HEK293 (cell line): Measurements from ENCODE around the gene COA1.

Source experiments
- CTCF ChIA-PET: fragments of 350-600 bp; formaldehyde crosslinking; extraction: SDS; loops from one replicate; lab custom pipeline; 2021; ENCODE audit warnings: antibody characterized with exemption; lab: Yijun Ruan, JAX
- POLR2A ChIA-PET: fragments of 300-600 bp; formaldehyde crosslinking; extraction: SDS; loops from one replicate; lab custom pipeline; 2020; ENCODE audit warnings: antibody characterized with exemption, inconsistent platforms; lab: Yijun Ruan, JAX
- H3K27ac ChIP-seq: fragments of 200-500 bp; sonication (Bioruptor generic); 2 replicates; pipeline ENCODE4 v1.5.1; 2014; ENCODE audit warnings: low read depth, low read length, control low read depth, inconsistent platforms; ENCODE audit errors: extremely low read depth
- H3K36me3 ChIP-seq, 2 experiments: fragments of 200-500 bp in 1 of 2; sonication (Bioruptor generic) in 1 of 2; 1 replicate in 1 of 2; 2 replicates in 1 of 2; pipeline ENCODE4 v1.5.1; 2014 to 2017; ENCODE audit warnings: inconsistent platforms in 2 of 2, low read length in 2 of 2; ENCODE audit not compliant: control insufficient read depth in 2 of 2, insufficient read depth in 1 of 2
- H3K4me1 ChIP-seq: fragments of 200-500 bp; sonication (Bioruptor generic); 2 replicates; pipeline ENCODE4 v1.5.1; 2014; ENCODE audit warnings: mild to moderate bottlenecking, low read length, inconsistent platforms; ENCODE audit not compliant: control insufficient read depth, insufficient read depth
- H3K4me3 ChIP-seq: 2 replicates; pipeline ENCODE4 v1.5.1; 2011; ENCODE audit warnings: low read depth, mild to moderate bottlenecking, control low read depth, low read length, moderate library complexity
- H3K9me3 ChIP-seq: fragments of 200-500 bp; sonication (Bioruptor generic); 2 replicates; pipeline ENCODE4 v1.5.1; 2014; ENCODE audit warnings: low read depth, low read length, inconsistent platforms; ENCODE audit not compliant: control insufficient read depth, insufficient read depth
- BCL11B ChIP-seq: fragments of 450-650 bp; formaldehyde crosslinking; IDR thresholded peaks from 2 replicates; pipeline ENCODE4 v1.5.1; 2016; ENCODE audit warnings: low read depth, missing biosample characterization, missing genetic modification characterization
- CTCF ChIP-seq: fragments of 450-650 bp; formaldehyde crosslinking; IDR thresholded peaks from 2 replicates; pipeline ENCODE4 v1.5.1; 2016; ENCODE audit warnings: missing biosample characterization, missing genetic modification characterization
- FEZF1 ChIP-seq: fragments of 450-650 bp; formaldehyde crosslinking; IDR thresholded peaks from 2 replicates; pipeline ENCODE4 v1.5.1; 2016; ENCODE audit warnings: missing biosample characterization, missing genetic modification characterization
- GLIS2 ChIP-seq: fragments of 450-650 bp; formaldehyde crosslinking; IDR thresholded peaks from 2 replicates; pipeline ENCODE4 v1.5.1; 2016; ENCODE audit warnings: missing biosample characterization, missing genetic modification characterization
- KLF8 ChIP-seq: fragments of 450-650 bp; formaldehyde crosslinking; IDR thresholded peaks from 2 replicates; pipeline ENCODE4 v1.5.1; 2016; ENCODE audit warnings: missing biosample characterization, missing genetic modification characterization
- PBX3 ChIP-seq: sonication (generic); formaldehyde crosslinking; IDR thresholded peaks from 2 replicates; pipeline ENCODE4 v1.8.1; 2022; ENCODE audit warnings: mild to moderate bottlenecking, moderate library complexity, missing genetic modification reagents
- PRDM1 ChIP-seq: fragments of 450-650 bp; formaldehyde crosslinking; IDR thresholded peaks from 2 replicates; pipeline ENCODE4; 2016; ENCODE audit warnings: missing biosample characterization, missing genetic modification characterization
- SP3 ChIP-seq: fragments of 450-650 bp; formaldehyde crosslinking; IDR thresholded peaks from 2 replicates; pipeline ENCODE4 v1.5.1; 2016; ENCODE audit warnings: missing biosample characterization, missing genetic modification characterization
- TRIM28 ChIP-seq: IDR thresholded peaks from 2 replicates; pipeline ENCODE4 v1.6.1; 2011; ENCODE audit warnings: low read length, control low read depth, borderline replicate concordance
- ZBTB17 ChIP-seq: fragments of 450-650 bp; formaldehyde crosslinking; IDR thresholded peaks from 2 replicates; pipeline ENCODE4 v1.5.1; 2016; ENCODE audit warnings: missing biosample characterization, missing genetic modification characterization
- ZNF10 ChIP-seq: fragments of 450-650 bp; formaldehyde crosslinking; IDR thresholded peaks from 2 replicates; pipeline ENCODE4 v1.5.1; 2017; ENCODE audit warnings: missing biosample characterization, missing genetic modification characterization
- ZNF214 ChIP-seq: fragments of 450-650 bp; formaldehyde crosslinking; IDR thresholded peaks from 2 replicates; pipeline ENCODE4 v1.5.1; 2017; ENCODE audit warnings: missing biosample characterization, mild to moderate bottlenecking, missing genetic modification characterization, borderline replicate concordance
- ZNF335 ChIP-seq: fragments of 450-650 bp; formaldehyde crosslinking; conservative IDR thresholded peaks from 2 replicates; pipeline ENCODE4 v1.5.1; 2016; ENCODE audit warnings: missing biosample characterization, missing genetic modification characterization
- ZNF530 ChIP-seq: fragments of 450-650 bp; formaldehyde crosslinking; IDR thresholded peaks from 2 replicates; pipeline ENCODE4 v1.5.1; 2016; ENCODE audit warnings: low read depth, missing biosample characterization, missing genetic modification characterization
- ZNF558 ChIP-seq: fragments of 450-650 bp; formaldehyde crosslinking; IDR thresholded peaks from 2 replicates; pipeline ENCODE4 v1.5.1; 2016; ENCODE audit warnings: missing biosample characterization, missing genetic modification characterization
- ZNF561 ChIP-seq: fragments of 450-650 bp; IDR thresholded peaks from 2 replicates; pipeline ENCODE4 v1.5.1; 2018; ENCODE audit warnings: missing biosample characterization, missing genetic modification characterization, borderline replicate concordance
- ZNF623 ChIP-seq: fragments of 450-650 bp; formaldehyde crosslinking; IDR thresholded peaks from 2 replicates; pipeline ENCODE4 v1.5.1; 2016; ENCODE audit warnings: missing biosample characterization, missing genetic modification characterization
- ZNF768 ChIP-seq: fragments of 450-650 bp; formaldehyde crosslinking; IDR thresholded peaks from 2 replicates; pipeline ENCODE4 v1.5.1; 2018; ENCODE audit warnings: missing biosample characterization, mild to moderate bottlenecking, missing genetic modification characterization
- ZSCAN16 ChIP-seq: fragments of 450-650 bp; formaldehyde crosslinking; IDR thresholded peaks from 2 replicates; pipeline ENCODE4 v1.5.1; 2016; ENCODE audit warnings: missing biosample characterization, missing genetic modification characterization
- TF ChIP-seq, protein P1 (sequence below): fragments of 450-650 bp; formaldehyde crosslinking; IDR thresholded peaks from 2 replicates; pipeline ENCODE4 v1.5.1; 2016; ENCODE audit warnings: missing biosample characterization, missing genetic modification characterization

COA1 gene

DNA sequence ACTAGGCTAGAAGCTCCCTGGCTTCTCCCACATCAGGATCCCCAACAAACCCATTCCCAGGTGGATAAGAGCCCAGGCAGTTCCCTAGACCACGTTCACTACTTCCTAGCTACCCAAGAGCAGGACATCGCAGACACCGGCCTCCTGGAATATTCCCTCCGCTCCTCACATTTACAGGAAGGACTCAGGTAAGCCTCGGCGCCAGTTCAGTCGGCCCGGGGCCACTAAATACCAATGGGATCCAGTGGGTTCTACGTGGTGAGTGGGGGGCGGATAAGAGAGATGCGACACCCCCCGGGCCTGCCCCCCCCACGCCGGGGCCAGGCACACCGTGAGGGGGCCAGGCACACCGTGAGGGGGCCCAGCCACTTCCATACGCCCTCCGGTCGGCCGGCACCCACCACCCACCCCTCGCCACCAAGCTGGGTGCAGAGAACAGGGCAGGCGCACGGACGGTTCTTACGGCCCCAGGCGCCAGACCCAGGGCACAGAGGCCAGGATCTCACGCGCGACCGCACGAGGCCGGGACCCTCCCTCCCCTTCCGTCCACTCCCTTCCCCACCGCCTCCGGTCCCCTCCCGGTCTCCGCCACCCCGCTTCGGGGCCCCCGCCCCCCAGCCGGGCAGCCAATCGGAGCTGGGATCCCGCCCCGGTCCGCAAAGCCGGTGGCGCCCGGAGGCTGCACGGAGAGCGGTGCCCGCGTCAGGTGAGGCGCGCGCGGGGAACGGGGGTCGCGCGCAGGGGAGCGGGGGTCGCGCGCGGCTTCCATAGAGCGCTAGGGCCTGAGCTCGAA, 28.9 kb upstream of the COA1 start, which contains the start of gene BLVRA (continued):
- peak; percentile 73 for TF ChIP-seq SP3
- 0 out of 2 replicates have a peak, but pooled peaks have one; percentile 48 for TF ChIP-seq ZNF335 (tag by site-specific recombination)
- no peak for TF ChIP-seq CTCF (tag by site-specific recombination)
- peak; percentile 59 for TF ChIP-seq KLF8 (tag by site-specific recombination)

GRCh38 chr7:43757073-43757720, 27.9 kb upstream of the COA1 start:
- no peak for TF ChIP-seq ZNF214 (tag by site-specific recombination)
- TF ChIP-seq BCL11B (tag by site-specific recombination): no peak
- 0 out of 2 replicates have a peak, but pooled peaks have one; percentile 33 for TF ChIP-seq ZBTB17 (tag by site-specific recombination)
- TF ChIP-seq ZNF623 (tag by site-specific recombination): peak; percentile 86
- no peak for TF ChIP-seq ZNF768 (tag by site-specific recombination)
- TF ChIP-seq, all 188 proteins: peak for 2
- no peaks in the 10 kb centered on the region for H3K36me3 ChIP-seq
- POLR2A ChIA-PET: interaction anchor here (1.5 to 2.3 kb wide), 3 partner anchors 27 to 174 kb away, joined by 4 to 16 read pairs (median 9); partner anchors contain the start of genes COA1 and STK17A
- H3K4me3 ChIP-seq: no peak overlapping the region
- CTCF ChIA-PET: interaction anchor here (0.6 to 1.1 kb wide), 4 partner anchors 27 to 82 kb away, joined by 3 to 4 read pairs (median 3); no protein-coding TSS in a partner anchor
- peaks cover 10% of the 10 kb centered on the region for H3K4me1 ChIP-seq
- H3K27ac ChIP-seq: no peak overlapping the region
- no peaks in the 10 kb centered on the region for H3K9me3 ChIP-seq

DNA sequence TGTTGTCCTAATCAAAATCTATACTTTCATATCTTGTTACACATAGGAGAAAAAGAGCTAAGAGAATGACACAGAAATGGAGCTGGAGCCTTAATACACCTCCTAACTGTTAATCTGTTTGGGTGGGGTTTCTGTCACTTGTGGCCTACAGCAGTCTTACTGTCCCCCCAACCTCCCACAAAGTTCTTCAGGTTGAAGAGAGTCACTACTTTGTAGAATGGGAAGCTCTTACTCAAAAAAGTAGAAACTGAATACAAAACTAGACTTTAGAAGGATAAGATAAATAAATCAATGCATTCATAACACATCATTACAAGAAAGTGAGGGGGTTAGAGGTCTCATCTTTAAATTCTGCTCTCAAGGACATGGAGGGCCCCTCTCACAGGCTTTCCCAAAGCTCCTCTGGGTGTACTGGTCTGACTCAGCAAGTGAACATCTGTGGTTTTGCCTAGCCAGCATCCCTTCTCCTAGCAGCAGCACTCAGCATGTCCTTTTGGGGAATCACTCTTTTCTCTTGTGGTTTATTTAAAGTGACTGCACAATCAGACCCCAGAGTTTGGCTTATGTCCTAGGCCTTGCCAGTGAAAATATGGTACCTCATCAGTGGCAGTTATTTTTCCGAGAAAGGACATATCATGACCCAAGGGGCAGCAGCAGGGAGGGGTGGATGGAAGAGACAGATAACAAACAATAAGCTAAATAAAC, 27.2 kb upstream of the COA1 start:
- CTCF ChIA-PET: interaction anchor here (0.6 to 1.1 kb wide), 6 partner anchors 13 to 83 kb away, joined by 3 to 4 read pairs (median 3); no protein-coding TSS in a partner anchor
- POLR2A ChIA-PET: interaction anchor here (0.7 to 2.3 kb wide), 2 partner anchors 27 kb away, joined by 6 to 16 read pairs; partner anchors contain the start of gene COA1
- H3K4me1 ChIP-seq: peaks cover 8% of the 10 kb centered on the region

More for the DNA sequence above, 27.2 kb upstream of the COA1 start:
- 0 out of 2 replicates have a peak, but pooled peaks have one; percentile 32 for TF ChIP-seq TRIM28
- peak; percentile 52 for TF ChIP-seq FEZF1 (tag by site-specific recombination)
- TF ChIP-seq PBX3 (CRISPR knock-in tag): no peak
- peak; percentile 46; the same call in 1 of the 2 replicates for TF ChIP-seq ZNF335 (tag by site-specific recombination)
- no peak for TF ChIP-seq ZNF530 (tag by site-specific recombination)
- TF ChIP-seq ZNF561: no peak
- TF ChIP-seq, protein P1, sequence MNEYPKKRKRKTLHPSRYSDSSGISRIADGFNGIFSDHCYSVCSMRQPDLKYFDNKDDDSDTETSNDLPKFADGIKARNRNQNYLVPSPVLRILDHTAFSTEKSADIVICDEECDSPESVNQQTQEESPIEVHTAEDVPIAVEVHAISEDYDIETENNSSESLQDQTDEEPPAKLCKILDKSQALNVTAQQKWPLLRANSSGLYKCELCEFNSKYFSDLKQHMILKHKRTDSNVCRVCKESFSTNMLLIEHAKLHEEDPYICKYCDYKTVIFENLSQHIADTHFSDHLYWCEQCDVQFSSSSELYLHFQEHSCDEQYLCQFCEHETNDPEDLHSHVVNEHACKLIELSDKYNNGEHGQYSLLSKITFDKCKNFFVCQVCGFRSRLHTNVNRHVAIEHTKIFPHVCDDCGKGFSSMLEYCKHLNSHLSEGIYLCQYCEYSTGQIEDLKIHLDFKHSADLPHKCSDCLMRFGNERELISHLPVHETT (tag by site-specific recombination): no peak
- TF ChIP-seq ZSCAN16 (tag by site-specific recombination): no peak
- TF ChIP-seq ZNF10: peak; percentile 55; the same call in 1 of the 2 replicates
- no peak for TF ChIP-seq GLIS2 (tag by site-specific recombination)
- no peak for TF ChIP-seq ZNF558 (tag by site-specific recombination)
- TF ChIP-seq PRDM1 (tag by site-specific recombination): no peak
- TF ChIP-seq, all 188 proteins: peak for 4
- no peaks in the 10 kb centered on the region for H3K36me3 ChIP-seq
- no peak overlapping the region for H3K27ac ChIP-seq
- H3K4me3 ChIP-seq: no peak overlapping the region
- no peaks in the 10 kb centered on the region for H3K9me3 ChIP-seq
